Measurements from ENCODE around the gene MCUR1. TPM values are rescaled to one million over a fixed set of nuclear protein-coding genes. Genes with fewer than 3 reads are reported as not detected.
A peak's percentile ranks its signal among the peaks of the same experiment; 100 is the strongest.

Gene MCUR1
- total RNA-seq, 1 donor from 2014 or later: 16.3 TPM

GRCh38 chr6:13765570-13765969 is 48.8 kb downstream of the MCUR1 start:
- TF ChIP-seq CTCF (conservative IDR thresholded peaks at IDR 0.05; ENCODE audit: low read depth, low read length): no peak
- DNase-seq (ENCODE audit: low read depth): no peak
- no peak overlapping the region for H3K4me3 ChIP-seq (ENCODE audit: low read depth, low read length)

GRCh38 chr6:13764996-13765395 is 49.4 kb downstream of the MCUR1 start:
- no peak for DNase-seq (ENCODE audit: low read depth)
- no peak for TF ChIP-seq CTCF (conservative IDR thresholded peaks at IDR 0.05; ENCODE audit: low read depth, low read length)
- H3K4me3 ChIP-seq (ENCODE audit: low read depth, low read length): no peak overlapping the region

- no peak for TF ChIP-seq CTCF (conservative IDR thresholded peaks at IDR 0.05; ENCODE audit: low read depth, low read length)
- DNase-seq (ENCODE audit: low read depth): no peak
- H3K4me3 ChIP-seq (ENCODE audit: low read depth, low read length): no peak overlapping the region
These were observed 50.5 kb downstream of the MCUR1 start for GRCh38 chr6:13763740-13764381.

GRCh38 chr6:13762611-13763441 is 51.5 kb downstream of the MCUR1 start:
- no peak for DNase-seq (ENCODE audit: low read depth)
- H3K4me3 ChIP-seq (ENCODE audit: low read depth, low read length): no peak overlapping the region
- no peak for TF ChIP-seq CTCF (conservative IDR thresholded peaks at IDR 0.05; ENCODE audit: low read depth, low read length)

- DNase-seq (ENCODE audit: low read depth): no peak
- TF ChIP-seq CTCF (conservative IDR thresholded peaks at IDR 0.05; ENCODE audit: low read depth, low read length): no peak
- no peak overlapping the region for H3K4me3 ChIP-seq (ENCODE audit: low read depth, low read length)
These were observed 52.9 kb downstream of the MCUR1 start for GRCh38 chr6:13761361-13762036.

GRCh38 chr6:13760307-13761304 is 53.8 kb downstream of the MCUR1 start:
- TF ChIP-seq CTCF (conservative IDR thresholded peaks at IDR 0.05; ENCODE audit: low read depth, low read length): no peak
- DNase-seq (ENCODE audit: low read depth): peak; percentile 20

More at GRCh38 chr6:13760307-13761304, 53.8 kb downstream of the MCUR1 start:
- H3K4me3 ChIP-seq (ENCODE audit: low read depth, low read length): no peak overlapping the region

All from epithelial cell of proximal tubule (primary cell).